HEK293 (cell line): Measurements from ENCODE around the gene SETD1B.

Experiments used
- CTCF ChIA-PET: fragments of 350-600 bp; formaldehyde crosslinking; extraction: SDS; loops from one replicate; lab custom pipeline; 2021; ENCODE audit warnings: antibody characterized with exemption; lab: Yijun Ruan, JAX
- POLR2A ChIA-PET: fragments of 300-600 bp; formaldehyde crosslinking; extraction: SDS; loops from one replicate; lab custom pipeline; 2020; ENCODE audit warnings: antibody characterized with exemption, inconsistent platforms; lab: Yijun Ruan, JAX
- H3K27ac ChIP-seq: fragments of 200-500 bp; sonication (Bioruptor generic); 2 replicates; pipeline ENCODE4 v1.5.1; 2014; ENCODE audit warnings: low read depth, low read length, control low read depth, inconsistent platforms; ENCODE audit errors: extremely low read depth
- H3K36me3 ChIP-seq, 2 experiments: fragments of 200-500 bp in 1 of 2; sonication (Bioruptor generic) in 1 of 2; 1 replicate in 1 of 2; 2 replicates in 1 of 2; pipeline ENCODE4 v1.5.1; 2014 to 2017; ENCODE audit warnings: inconsistent platforms in 2 of 2, low read length in 2 of 2; ENCODE audit not compliant: control insufficient read depth in 2 of 2, insufficient read depth in 1 of 2
- H3K4me1 ChIP-seq: fragments of 200-500 bp; sonication (Bioruptor generic); 2 replicates; pipeline ENCODE4 v1.5.1; 2014; ENCODE audit warnings: mild to moderate bottlenecking, low read length, inconsistent platforms; ENCODE audit not compliant: control insufficient read depth, insufficient read depth
- H3K4me3 ChIP-seq: 2 replicates; pipeline ENCODE4 v1.5.1; 2011; ENCODE audit warnings: low read depth, mild to moderate bottlenecking, control low read depth, low read length, moderate library complexity
- H3K9me3 ChIP-seq: fragments of 200-500 bp; sonication (Bioruptor generic); 2 replicates; pipeline ENCODE4 v1.5.1; 2014; ENCODE audit warnings: low read depth, low read length, inconsistent platforms; ENCODE audit not compliant: control insufficient read depth, insufficient read depth
- BCL11B ChIP-seq: fragments of 450-650 bp; formaldehyde crosslinking; IDR thresholded peaks from 2 replicates; pipeline ENCODE4 v1.5.1; 2016; ENCODE audit warnings: low read depth, missing biosample characterization, missing genetic modification characterization
- FEZF1 ChIP-seq: fragments of 450-650 bp; formaldehyde crosslinking; IDR thresholded peaks from 2 replicates; pipeline ENCODE4 v1.5.1; 2016; ENCODE audit warnings: missing biosample characterization, missing genetic modification characterization
- GLIS2 ChIP-seq: fragments of 450-650 bp; formaldehyde crosslinking; IDR thresholded peaks from 2 replicates; pipeline ENCODE4 v1.5.1; 2016; ENCODE audit warnings: missing biosample characterization, missing genetic modification characterization
- IKZF3 ChIP-seq: fragments of 450-650 bp; IDR thresholded peaks from 2 replicates; pipeline ENCODE4 v1.5.0; 2018; ENCODE audit warnings: missing biosample characterization, mild to moderate bottlenecking, missing genetic modification characterization, moderate library complexity
- KLF17 ChIP-seq: fragments of 450-650 bp; formaldehyde crosslinking; IDR thresholded peaks from 2 replicates; pipeline ENCODE4 v1.5.1; 2016; ENCODE audit warnings: missing biosample characterization, missing genetic modification characterization
- OVOL3 ChIP-seq: fragments of 450-650 bp; formaldehyde crosslinking; IDR thresholded peaks from 2 replicates; pipeline ENCODE4 v1.5.1; 2016; ENCODE audit warnings: missing biosample characterization, missing genetic modification characterization
- PBX3 ChIP-seq: sonication (generic); formaldehyde crosslinking; IDR thresholded peaks from 2 replicates; pipeline ENCODE4 v1.8.1; 2022; ENCODE audit warnings: mild to moderate bottlenecking, moderate library complexity, missing genetic modification reagents
- WT1 ChIP-seq: fragments of 450-650 bp; formaldehyde crosslinking; IDR thresholded peaks from 2 replicates; pipeline ENCODE4 v1.5.1; 2016; ENCODE audit warnings: missing biosample characterization, missing genetic modification characterization
- YY1 ChIP-seq: fragments of 450-650 bp; formaldehyde crosslinking; IDR thresholded peaks from 2 replicates; pipeline ENCODE4 v1.5.1; 2018; ENCODE audit warnings: missing biosample characterization, missing genetic modification characterization
- ZBTB20 ChIP-seq: fragments of 450-650 bp; formaldehyde crosslinking; IDR thresholded peaks from 2 replicates; pipeline ENCODE4 v1.5.1; 2016; ENCODE audit warnings: missing biosample characterization, missing genetic modification characterization
- ZBTB44 ChIP-seq: fragments of 450-650 bp; IDR thresholded peaks from 2 replicates; pipeline ENCODE4 v1.5.1; 2018; ENCODE audit warnings: missing biosample characterization, mild to moderate bottlenecking, missing genetic modification characterization
- ZEB2 ChIP-seq: fragments of 450-650 bp; formaldehyde crosslinking; IDR thresholded peaks from 2 replicates; pipeline ENCODE4 v1.5.1; 2016; ENCODE audit warnings: missing biosample characterization, missing genetic modification characterization
- ZFP37 ChIP-seq: fragments of 450-650 bp; formaldehyde crosslinking; IDR thresholded peaks from 2 replicates; pipeline ENCODE4 v1.5.1; 2016; ENCODE audit warnings: missing biosample characterization, missing genetic modification characterization
- ZNF169 ChIP-seq: fragments of 450-650 bp; formaldehyde crosslinking; IDR thresholded peaks from 2 replicates; pipeline ENCODE4 v1.5.1; 2016; ENCODE audit warnings: missing biosample characterization, missing genetic modification characterization
- ZNF202 ChIP-seq: fragments of 450-650 bp; formaldehyde crosslinking; IDR thresholded peaks from 2 replicates; pipeline ENCODE4 v1.5.1; 2016; ENCODE audit warnings: missing biosample characterization, missing genetic modification characterization, borderline replicate concordance
- ZNF221 ChIP-seq: fragments of 450-650 bp; formaldehyde crosslinking; IDR thresholded peaks from 2 replicates; pipeline ENCODE4 v1.5.1; 2017; ENCODE audit warnings: missing biosample characterization, missing genetic modification characterization, borderline replicate concordance
- ZNF324 ChIP-seq: fragments of 450-650 bp; formaldehyde crosslinking; IDR thresholded peaks from 2 replicates; pipeline ENCODE4 v1.5.1; 2016; ENCODE audit warnings: missing biosample characterization, missing genetic modification characterization
- ZNF362 ChIP-seq: fragments of 450-650 bp; formaldehyde crosslinking; IDR thresholded peaks from 2 replicates; pipeline ENCODE4 v1.5.1; 2016; ENCODE audit warnings: missing biosample characterization, missing genetic modification characterization
- ZNF423 ChIP-seq: fragments of 450-650 bp; formaldehyde crosslinking; IDR thresholded peaks from 2 replicates; pipeline ENCODE4 v1.5.1; 2016; ENCODE audit warnings: missing biosample characterization, missing genetic modification characterization
- ZNF449 ChIP-seq: fragments of 450-650 bp; formaldehyde crosslinking; IDR thresholded peaks from 2 replicates; pipeline ENCODE4 v1.5.1; 2017; ENCODE audit warnings: missing biosample characterization, mild to moderate bottlenecking, missing genetic modification characterization, moderate library complexity
- ZNF48 ChIP-seq: fragments of 450-650 bp; formaldehyde crosslinking; IDR thresholded peaks from 2 replicates; pipeline ENCODE4 v1.5.1; 2016; ENCODE audit warnings: missing biosample characterization, missing genetic modification characterization
- ZNF529 ChIP-seq: fragments of 450-650 bp; formaldehyde crosslinking; IDR thresholded peaks from 2 replicates; pipeline ENCODE4 v1.5.1; 2017; ENCODE audit warnings: missing genetic modification characterization, missing biosample characterization; ENCODE audit not compliant: insufficient replicate concordance
- ZNF623 ChIP-seq: fragments of 450-650 bp; formaldehyde crosslinking; IDR thresholded peaks from 2 replicates; pipeline ENCODE4 v1.5.1; 2016; ENCODE audit warnings: missing biosample characterization, missing genetic modification characterization
- ZNF639 ChIP-seq: fragments of 450-650 bp; formaldehyde crosslinking; IDR thresholded peaks from 2 replicates; pipeline ENCODE4 v1.5.1; 2016; ENCODE audit warnings: missing biosample characterization, missing genetic modification characterization
- ZNF660 ChIP-seq: fragments of 450-650 bp; IDR thresholded peaks from 2 replicates; pipeline ENCODE4 v1.5.1; 2018; ENCODE audit warnings: missing biosample characterization, mild to moderate bottlenecking, missing genetic modification characterization
- ZNF692 ChIP-seq: fragments of 450-650 bp; formaldehyde crosslinking; IDR thresholded peaks from 2 replicates; pipeline ENCODE4 v1.5.1; 2016; ENCODE audit warnings: missing biosample characterization, missing genetic modification characterization
- ZNF791 ChIP-seq: fragments of 450-650 bp; formaldehyde crosslinking; IDR thresholded peaks from 2 replicates; pipeline ENCODE4 v1.5.1; 2016; ENCODE audit warnings: missing biosample characterization, missing genetic modification characterization

The SETD1B gene

GRCh38 chr12:121799842-121800693 lies 3.7 kb upstream of the SETD1B start:
- ChIA-PET CTCF (interaction anchor here (0.5 to 4.4 kb wide), 2 partner anchors 12 to 78 kb away, joined by 3 to 23 read pairs; no protein-coding TSS in a partner anchor), POLR2A (interaction anchor here (1.1 to 8.9 kb wide), 4 partner anchors 9 to 89 kb away, joined by 3 to 165 read pairs (median 9); partner anchors contain the start of gene PSMD9)
- peak overlapping the region; percentile 100 for H3K27ac ChIP-seq
- no peaks in the 10 kb centered on the region for H3K9me3 ChIP-seq
- peak overlapping the region; percentile 71 for H3K4me3 ChIP-seq
- peaks cover 0 to 25% of the 10 kb centered on the region in 2 experiments; a peak in 1 of 3 replicates for H3K36me3 ChIP-seq
- H3K4me1 ChIP-seq = peaks cover 20% of the 10 kb centered on the region
- TF ChIP-seq GLIS2 (tag by site-specific recombination) = peak; percentile 100
- TF ChIP-seq IKZF3 (tag by site-specific recombination) = peak; percentile 99
- TF ChIP-seq ZEB2 (tag by site-specific recombination) = peak; percentile 96
- TF ChIP-seq ZNF169 (tag by site-specific recombination) = no peak
- peak; percentile 45; the same call in 1 of the 2 replicates for TF ChIP-seq ZNF449 (tag by site-specific recombination)
- peak; percentile 30; the same call in 1 of the 2 replicates for TF ChIP-seq FEZF1 (tag by site-specific recombination)
- no peak; the same call in 1 of the 2 replicates for TF ChIP-seq OVOL3 (tag by site-specific recombination)
- TF ChIP-seq ZNF324 (tag by site-specific recombination) = 0 out of 2 replicates have a peak, but pooled peaks have one; percentile 61
- peak; percentile 63 for TF ChIP-seq ZNF692 (tag by site-specific recombination)
- peak; percentile 62; the same call in 1 of the 2 replicates for TF ChIP-seq ZBTB44 (tag by site-specific recombination)
- 0 out of 2 replicates have a peak, but pooled peaks have one; percentile 46 for TF ChIP-seq ZNF660 (tag by site-specific recombination)
- TF ChIP-seq ZNF48 (tag by site-specific recombination) = no peak
- TF ChIP-seq ZNF791 (tag by site-specific recombination) = no peak
- TF ChIP-seq ZNF202 (tag by site-specific recombination) = no peak
- TF ChIP-seq ZNF221 (tag by site-specific recombination) = no peak
- TF ChIP-seq ZNF362 = no peak
- no peak for TF ChIP-seq YY1 (tag by site-specific recombination)
- TF ChIP-seq WT1 (tag by site-specific recombination) = peak; percentile 80
- TF ChIP-seq ZFP37 (tag by site-specific recombination) = peak; percentile 74; the same call in 1 of the 2 replicates
- TF ChIP-seq BCL11B (tag by site-specific recombination) = peak; percentile 97
- TF ChIP-seq PBX3 (CRISPR knock-in tag) = no peak
- peak; percentile 83 for TF ChIP-seq KLF17 (tag by site-specific recombination)
- no peak for TF ChIP-seq ZNF623 (tag by site-specific recombination)
- peak; percentile 57 for TF ChIP-seq ZNF639 (tag by site-specific recombination)
- no peak for TF ChIP-seq ZNF529 (tag by site-specific recombination)
- TF ChIP-seq ZNF423 (tag by site-specific recombination) = peak; percentile 95
- peak; percentile 98 for TF ChIP-seq ZBTB20
